ENCODE data around the gene PDIK1L. TPM values are rescaled to one million over a fixed set of nuclear protein-coding genes. Genes with fewer than 3 reads are reported as not detected.

PDIK1L gene
- total RNA-seq, 2 donors from 2014 or later, result 3.3 to 4.7 TPM

GRCh38 chr1:26112407-26112775, 767 bp downstream of the PDIK1L start:
- no peak for DNase-seq
- ATAC-seq, result peak in 1 of 2 donors; percentile 5
- intact Hi-C loops (cut with DNase I), result loop anchor here in 1 of 2 donors (10.0 kb wide), 1 partner anchor 122 kb away; the partner anchor contains the start of gene CEP85

DNA sequence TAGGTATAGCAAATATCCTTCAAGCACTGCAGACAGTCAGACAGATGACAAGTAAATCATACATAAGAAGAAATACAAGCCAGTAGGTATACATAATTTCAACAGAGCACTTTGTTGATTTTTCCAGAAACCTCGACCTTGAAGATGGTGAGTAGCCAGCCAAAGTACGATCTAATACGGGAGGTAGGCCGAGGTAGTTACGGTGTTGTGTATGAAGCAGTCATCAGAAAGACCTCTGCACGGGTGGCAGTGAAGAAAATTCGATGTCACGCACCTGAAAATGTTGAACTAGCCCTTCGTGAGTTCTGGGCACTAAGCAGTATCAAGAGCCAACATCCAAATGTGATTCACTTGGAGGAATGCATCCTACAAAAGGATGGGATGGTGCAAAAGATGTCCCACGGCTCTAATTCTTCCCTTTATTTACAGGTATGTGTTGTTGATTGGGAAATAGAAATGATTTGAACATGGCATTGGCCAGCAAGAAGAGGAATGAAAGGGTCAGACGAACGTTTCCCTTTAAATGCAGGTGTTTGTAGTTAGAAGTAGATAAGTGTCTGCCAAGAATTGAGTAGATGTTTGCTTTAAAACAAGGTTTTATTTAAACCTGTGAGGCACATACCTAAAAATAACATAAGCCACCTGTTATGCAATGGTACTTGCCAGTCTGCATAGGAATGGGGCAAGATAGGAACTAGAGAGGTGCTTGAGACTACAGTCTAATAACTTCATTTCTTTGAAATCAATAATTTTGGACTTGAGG, 2.7 kb downstream of the PDIK1L start:
- DNase-seq, result no peak
- intact Hi-C loops (cut with DNase I), result loop anchor here in 1 of 2 donors (10.0 kb wide), 1 partner anchor 120 kb away; the partner anchor contains the start of gene CEP85
- ATAC-seq, result no peak

- ATAC-seq, result no peak
- intact Hi-C loops (cut with DNase I), result loop anchor here in 1 of 2 donors (10.0 kb wide), 1 partner anchor 115 kb away; the partner anchor contains the start of gene CEP85
- no peak for DNase-seq
Observed at GRCh38 chr1:26119892-26120608, 8.4 kb downstream of the PDIK1L start.

DNA sequence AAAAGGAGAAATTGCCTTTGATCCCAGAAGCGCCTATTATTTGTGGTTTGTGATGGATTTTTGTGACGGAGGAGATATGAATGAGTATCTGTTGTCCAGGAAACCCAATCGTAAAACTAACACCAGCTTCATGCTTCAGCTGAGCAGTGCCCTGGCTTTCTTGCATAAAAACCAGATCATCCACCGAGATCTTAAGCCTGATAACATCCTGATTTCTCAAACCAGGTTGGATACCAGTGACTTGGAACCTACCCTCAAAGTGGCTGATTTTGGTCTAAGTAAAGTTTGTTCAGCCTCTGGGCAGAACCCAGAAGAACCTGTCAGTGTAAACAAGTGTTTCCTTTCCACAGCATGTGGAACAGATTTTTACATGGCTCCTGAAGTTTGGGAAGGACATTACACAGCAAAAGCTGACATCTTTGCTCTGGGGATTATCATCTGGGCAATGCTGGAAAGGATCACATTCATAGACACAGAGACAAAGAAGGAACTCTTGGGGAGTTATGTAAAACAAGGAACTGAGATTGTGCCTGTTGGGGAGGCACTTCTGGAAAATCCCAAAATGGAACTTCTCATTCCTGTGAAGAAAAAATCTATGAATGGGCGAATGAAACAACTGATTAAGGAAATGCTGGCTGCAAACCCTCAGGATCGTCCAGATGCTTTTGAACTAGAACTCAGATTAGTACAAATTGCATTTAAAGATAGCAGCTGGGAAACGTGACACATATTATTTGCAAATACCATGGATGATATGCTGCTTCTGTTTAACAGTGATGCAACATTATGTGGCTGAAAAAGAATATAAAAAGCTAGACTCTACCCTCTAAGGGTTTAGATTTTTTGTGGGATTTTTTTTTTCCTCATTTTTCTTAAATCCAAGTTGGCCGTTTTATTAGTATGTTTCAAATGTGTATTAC, 10.5 kb downstream of the PDIK1L start:
- ATAC-seq (no peak), DNase-seq (no peak)
- intact Hi-C loops (cut with DNase I), result no loop called here

- ATAC-seq, result peak in 1 of 2 donors; percentile 57
Observed at GRCh38 chr1:26122988-26123973, 11.7 kb downstream of the PDIK1L start.

DNA sequence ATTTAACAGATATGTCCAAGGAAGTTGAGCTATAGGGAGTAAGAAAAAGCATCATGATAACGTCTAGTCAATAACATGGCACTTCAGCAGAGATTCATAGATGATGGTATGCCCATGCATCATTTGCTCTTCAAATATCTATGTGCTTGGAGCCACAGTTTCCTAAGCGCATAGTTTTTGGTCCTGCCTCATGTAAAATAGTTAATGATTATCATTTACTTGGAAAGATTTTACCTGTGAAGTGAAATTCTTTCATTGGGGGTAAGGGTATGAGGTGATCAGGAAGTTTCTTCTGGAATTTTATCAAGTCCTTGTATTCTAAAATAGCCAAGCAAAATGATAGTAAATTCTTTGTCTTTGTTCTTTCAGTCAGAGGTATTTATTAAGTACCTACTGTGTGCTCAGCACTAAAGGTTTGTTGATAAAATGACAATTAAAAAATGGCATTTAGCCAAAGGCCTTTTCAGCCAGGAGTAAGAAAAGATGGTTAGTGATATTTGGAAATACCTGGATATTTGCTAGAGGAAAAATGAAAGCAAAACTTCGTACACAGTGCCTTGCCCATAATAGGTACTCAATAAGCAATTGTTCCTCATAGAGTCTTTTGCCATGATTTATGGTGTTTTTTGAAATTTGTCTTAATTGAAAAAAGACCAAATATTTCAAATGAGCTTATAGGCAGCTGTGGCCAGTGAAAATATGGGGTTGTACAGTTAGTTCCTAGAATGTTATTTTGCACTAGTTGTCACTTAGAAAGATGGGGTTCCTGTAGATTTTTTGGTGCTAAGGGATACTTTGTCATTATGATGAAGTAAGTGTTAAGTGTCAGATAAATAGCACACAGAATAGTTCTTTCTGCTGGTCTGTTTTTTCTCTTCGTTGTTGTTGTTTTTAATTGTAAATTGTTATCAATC, 13.1 kb downstream of the PDIK1L start:
- ATAC-seq, result no peak
- intact Hi-C loops (cut with DNase I), result no loop called here

More at GRCh38 chr1:26122988-26123973, 11.7 kb downstream of the PDIK1L start:
- no peak for DNase-seq
- intact Hi-C loops (cut with DNase I), result no loop called here

DNA sequence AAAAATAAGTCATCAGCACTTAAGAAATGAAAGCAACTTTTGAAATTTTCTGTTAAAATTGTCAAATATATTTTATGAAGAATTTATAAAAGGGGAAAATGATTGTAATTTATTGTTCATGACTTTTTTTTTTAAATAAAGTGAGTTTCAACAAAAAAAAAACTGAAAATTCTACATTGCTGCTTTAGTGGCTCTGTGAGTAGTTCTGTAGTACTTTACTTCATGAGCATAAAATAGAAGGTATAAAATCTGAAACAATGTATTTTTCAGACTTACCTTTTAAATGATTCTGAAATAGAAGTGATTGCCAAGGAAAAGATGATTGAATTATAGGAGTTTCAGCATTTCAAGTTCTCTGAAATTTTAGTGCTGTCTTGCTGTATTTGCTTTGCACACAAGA, 13.8 kb downstream of the PDIK1L start:
- intact Hi-C loops (cut with DNase I), result no loop called here
- DNase-seq (no peak), ATAC-seq (no peak)

More for the DNA sequence above, 13.1 kb downstream of the PDIK1L start:
- DNase-seq, result no peak

- DNase-seq (no peak), ATAC-seq (no peak)
- intact Hi-C loops (cut with DNase I), result no loop called here
Observed at GRCh38 chr1:26125946-26126320, 14.3 kb downstream of the PDIK1L start.

- intact Hi-C loops (cut with DNase I), result no loop called here
- ATAC-seq (peak; percentile 72 to 75), DNase-seq (no peak)
Observed at GRCh38 chr1:26126321-26127084, 14.9 kb downstream of the PDIK1L start.

DNA sequence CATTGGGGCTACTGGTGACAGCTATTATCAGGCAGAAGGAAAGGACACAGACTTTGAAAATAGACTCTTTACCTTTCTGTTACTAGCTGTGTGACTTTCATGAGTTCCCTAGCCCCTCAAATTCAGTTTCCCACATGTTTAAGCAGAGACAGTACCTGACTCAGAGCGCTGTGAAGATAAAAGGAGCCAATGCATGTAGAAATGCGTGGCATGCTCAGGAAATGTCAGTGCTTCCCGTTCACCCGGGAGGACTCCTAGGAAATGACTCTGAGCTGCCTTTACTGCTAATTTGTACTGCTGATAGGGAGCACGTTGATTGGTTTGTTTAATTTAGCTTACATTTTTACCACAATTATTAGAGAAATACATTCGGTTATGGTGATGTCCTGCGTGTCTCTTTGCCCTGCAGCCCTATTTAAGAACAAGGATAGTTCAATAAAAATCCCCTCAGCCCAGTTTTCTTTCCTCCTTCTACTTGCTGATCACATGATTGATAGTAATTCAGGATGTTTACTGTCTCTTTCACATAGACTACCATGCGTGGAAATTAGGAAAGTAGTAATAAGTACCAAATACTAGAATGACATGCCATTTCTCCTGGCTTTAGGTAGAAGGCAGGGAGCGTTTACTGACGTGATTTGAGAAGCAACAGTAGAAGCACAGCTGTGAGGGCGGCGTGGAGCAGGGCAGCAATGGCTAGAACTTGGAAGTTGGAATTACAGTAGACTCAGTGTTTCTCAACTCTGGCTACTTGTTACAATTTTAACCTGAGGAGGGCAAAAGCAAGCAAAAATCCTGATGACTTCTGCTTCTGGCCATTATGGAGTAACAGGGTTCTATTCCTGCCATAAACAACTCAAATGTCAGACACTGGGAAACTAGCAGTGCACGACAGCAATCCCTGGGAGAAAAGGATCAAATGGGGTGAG, 15.9 kb downstream of the PDIK1L start:
- DNase-seq (no peak), ATAC-seq (peak in 1 of 2 donors; percentile 49)
- intact Hi-C loops (cut with DNase I), result no loop called here

- DNase-seq (no peak), ATAC-seq (no peak)
- intact Hi-C loops (cut with DNase I), result no loop called here
Observed at GRCh38 chr1:26129778-26130177, 18.2 kb downstream of the PDIK1L start.

DNA sequence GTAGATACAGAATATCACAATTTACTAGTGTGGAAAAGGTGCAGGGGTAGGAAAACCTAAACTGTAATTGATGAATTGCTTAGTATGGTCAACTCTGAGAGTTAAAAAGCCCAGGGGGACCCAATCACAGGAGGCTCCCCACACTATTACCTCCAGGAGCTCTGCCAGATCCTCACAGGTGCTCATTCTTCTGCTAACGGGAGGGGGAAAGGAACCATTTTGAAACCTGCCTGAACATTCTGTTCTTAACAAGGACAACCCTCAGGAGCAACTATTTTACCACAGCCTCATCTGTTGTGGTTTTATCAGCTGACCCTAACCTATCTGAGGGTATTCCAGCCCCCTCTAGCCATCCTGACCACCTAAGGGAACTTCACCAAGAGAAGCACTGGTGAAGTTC, 19.1 kb downstream of the PDIK1L start:
- ATAC-seq (no peak), DNase-seq (no peak)
- intact Hi-C loops (cut with DNase I), result no loop called here

- intact Hi-C loops (cut with DNase I), result no loop called here
- no peak for ATAC-seq
- no peak for DNase-seq
Observed at GRCh38 chr1:26132128-26132833, 20.7 kb downstream of the PDIK1L start.

GRCh38 chr1:26132834-26133167, 21.2 kb downstream of the PDIK1L start:
- ATAC-seq, result no peak
- no peak for DNase-seq
- intact Hi-C loops (cut with DNase I), result no loop called here

DNA sequence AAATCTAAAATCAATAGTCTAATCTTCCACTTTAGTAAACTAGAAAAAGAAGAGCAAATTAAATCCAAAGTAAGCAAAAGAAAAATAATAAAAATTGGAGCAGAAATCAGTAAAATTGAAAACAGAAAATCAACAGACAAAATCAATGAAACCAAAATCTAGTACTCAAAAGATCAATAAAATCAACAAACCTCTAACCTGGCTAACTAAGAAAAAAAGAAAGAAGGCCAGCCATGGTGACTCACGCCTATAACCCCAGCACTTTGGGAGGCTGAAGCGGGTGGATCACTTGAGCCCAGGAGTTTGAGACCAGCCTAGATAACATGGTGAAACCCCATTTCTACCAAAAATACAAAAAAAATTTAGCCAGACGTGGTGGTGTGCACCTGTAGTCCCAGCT, 22.8 kb downstream of the PDIK1L start:
- ATAC-seq, result no peak

More for the DNA sequence above, 22.8 kb downstream of the PDIK1L start:
- intact Hi-C loops (cut with DNase I), result no loop called here
- no peak for DNase-seq
